ENCODE data around the gene PRDM16.

PRDM16 gene

DNA sequence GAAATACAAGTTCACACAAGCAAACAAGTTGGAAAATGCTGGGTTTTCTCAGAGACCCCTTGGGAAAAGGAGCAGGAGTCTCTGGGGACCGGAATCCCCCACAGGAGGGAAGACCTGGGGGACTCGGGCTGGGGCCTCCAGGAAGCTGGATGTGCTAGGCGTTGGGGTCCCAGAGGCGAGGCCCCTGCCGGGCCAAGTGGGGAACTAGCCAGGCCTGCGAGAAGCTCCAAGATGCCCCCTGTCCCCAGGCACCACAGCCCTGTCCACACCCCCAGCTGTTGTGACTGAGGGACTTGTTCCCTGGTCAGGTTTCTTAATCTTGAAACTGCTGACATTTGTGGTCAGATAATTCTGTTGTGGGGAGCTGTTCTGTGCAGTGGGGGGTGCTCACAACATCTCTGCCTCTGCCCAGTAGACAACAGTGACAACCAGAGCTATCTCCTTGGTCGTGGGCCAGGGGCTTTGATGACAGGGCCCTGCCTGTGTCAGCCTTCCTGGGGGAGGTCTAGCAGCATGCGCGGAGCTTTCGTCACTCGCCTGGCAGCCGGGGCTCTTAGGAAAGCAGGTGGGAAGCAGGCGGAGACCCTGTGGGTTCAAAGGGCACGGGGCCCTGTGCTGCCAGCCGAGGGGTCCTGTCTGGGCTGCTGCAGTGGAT lies 259.1 kb downstream of the PRDM16 start:
- Histone ChIP-seq H3K4me2 (peak overlapping the region; percentile 59), H3K27me3 (peaks cover 42% of the 10 kb centered on the region), H3K9ac (no peak overlapping the region), H4K20me1 (peaks cover 15% of the 10 kb centered on the region; the same call in 1 of the 2 replicates), H3K27ac (no peak overlapping the region), H3K9me3 (no peaks in the 10 kb centered on the region), H3K4me3 (no peak overlapping the region), H3K36me3 (no peaks in the 10 kb centered on the region), H3K4me1 (peaks cover 22% of the 10 kb centered on the region)
- TF ChIP-seq Cebpa-rat (IDR thresholded peaks at IDR 0.05): no peak

DNA sequence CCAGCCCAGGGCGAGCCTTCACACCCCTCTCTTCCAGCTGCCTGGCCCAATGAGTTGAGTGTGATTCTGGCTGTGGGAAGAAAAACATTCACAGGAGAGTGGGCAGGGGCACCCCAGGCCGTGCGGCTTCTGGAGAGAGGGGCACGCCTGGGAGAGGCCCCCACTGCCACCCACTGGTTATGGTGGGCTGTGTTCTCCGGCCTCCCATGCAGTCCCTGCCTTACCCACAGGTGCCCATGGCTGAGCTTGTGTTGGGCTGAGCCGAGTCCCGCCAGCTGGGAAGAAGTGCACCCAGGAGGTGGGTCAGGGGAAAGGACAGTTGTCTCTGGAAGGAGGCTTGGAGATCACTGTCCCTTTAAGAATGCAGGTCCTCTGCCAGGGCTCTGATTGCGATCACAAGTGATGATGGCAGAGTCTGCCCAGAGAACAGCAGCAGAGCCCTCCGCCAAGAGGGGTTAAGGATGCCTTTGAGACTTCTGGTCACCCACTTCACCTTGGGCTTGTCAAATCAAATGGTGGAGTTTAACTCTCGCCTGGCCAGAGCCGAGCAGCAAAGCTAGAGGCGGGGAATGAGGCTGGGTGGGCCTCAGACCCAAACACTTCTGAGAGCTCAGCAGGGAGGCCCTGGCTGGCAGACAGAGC lies 260.8 kb downstream of the PRDM16 start:
- no peak for TF ChIP-seq Cebpa-rat (IDR thresholded peaks at IDR 0.05)
- H3K4me1 ChIP-seq: peaks cover 22% of the 10 kb centered on the region
- H3K36me3 ChIP-seq: no peaks in the 10 kb centered on the region
- H3K4me3 ChIP-seq: no peak overlapping the region
- H4K20me1 ChIP-seq: no peaks in the 10 kb centered on the region; the same call in 1 of the 2 replicates
- H3K27me3 ChIP-seq: peaks cover 26% of the 10 kb centered on the region
- H3K9ac ChIP-seq: no peak overlapping the region
- H3K27ac ChIP-seq: no peak overlapping the region
- H3K4me2 ChIP-seq: no peak overlapping the region
- H3K9me3 ChIP-seq: no peaks in the 10 kb centered on the region

DNA sequence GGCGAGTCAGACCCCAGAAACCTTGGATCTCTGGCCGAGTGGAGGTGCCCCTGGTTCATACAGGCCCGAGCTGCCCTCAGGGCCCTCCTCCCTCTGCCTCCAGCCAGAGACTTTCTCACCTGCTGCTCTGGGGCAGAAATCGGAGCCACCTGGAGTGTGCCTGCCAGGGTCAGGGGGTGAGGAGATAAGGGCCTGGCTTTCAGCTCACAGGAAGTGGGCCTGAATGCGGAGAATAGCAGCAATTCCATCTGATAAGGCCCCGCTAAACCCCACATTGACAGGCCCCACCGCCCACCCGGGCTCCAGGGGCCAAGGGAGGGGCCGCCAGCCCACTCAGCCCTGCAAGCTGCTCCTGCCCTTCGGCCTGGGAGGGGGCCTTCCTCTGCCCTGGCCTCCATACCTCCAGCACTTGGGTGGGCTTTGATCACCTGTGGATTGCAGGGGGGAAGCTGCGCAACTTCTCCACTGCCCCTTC lies 261.8 kb downstream of the PRDM16 start:
- Histone ChIP-seq H3K4me1 (peaks cover 22% of the 10 kb centered on the region), H3K27ac (no peak overlapping the region), H3K9ac (no peak overlapping the region), H3K9me3 (no peaks in the 10 kb centered on the region), H3K27me3 (peaks cover 18% of the 10 kb centered on the region; the same call in 1 of the 2 replicates), H3K36me3 (no peaks in the 10 kb centered on the region), H3K4me2 (no peak overlapping the region), H3K4me3 (no peak overlapping the region), H4K20me1 (no peaks in the 10 kb centered on the region; the same call in 1 of the 2 replicates)
- no peak for TF ChIP-seq Cebpa-rat (IDR thresholded peaks at IDR 0.05)

GRCh38 chr1:3331564-3331963 lies 262.6 kb downstream of the PRDM16 start:
- TF ChIP-seq Cebpa-rat (IDR thresholded peaks at IDR 0.05): no peak

GRCh38 chr1:3332043-3332442 lies 263.0 kb downstream of the PRDM16 start:
- Histone ChIP-seq H3K4me2 (no peak overlapping the region), H3K9me3 (no peaks in the 10 kb centered on the region), H3K36me3 (no peaks in the 10 kb centered on the region), H4K20me1 (no peaks in the 10 kb centered on the region; the same call in 1 of the 2 replicates), H3K27me3 (peaks cover 18% of the 10 kb centered on the region; the same call in 1 of the 2 replicates), H3K27ac (no peak overlapping the region), H3K9ac (no peak overlapping the region), H3K4me3 (no peak overlapping the region), H3K4me1 (peaks cover 18% of the 10 kb centered on the region)
- TF ChIP-seq Cebpa-rat (IDR thresholded peaks at IDR 0.05): no peak

More at GRCh38 chr1:3331564-3331963, 262.6 kb downstream of the PRDM16 start:
- Histone ChIP-seq H3K27me3 (peaks cover 18% of the 10 kb centered on the region; the same call in 1 of the 2 replicates), H3K9ac (no peak overlapping the region), H3K27ac (no peak overlapping the region), H3K4me2 (no peak overlapping the region), H3K36me3 (no peaks in the 10 kb centered on the region), H3K9me3 (no peaks in the 10 kb centered on the region), H4K20me1 (no peaks in the 10 kb centered on the region; the same call in 1 of the 2 replicates), H3K4me1 (peaks cover 22% of the 10 kb centered on the region), H3K4me3 (no peak overlapping the region)

- no peak overlapping the region for H3K27ac ChIP-seq
- H3K36me3 ChIP-seq: no peaks in the 10 kb centered on the region
- no peak overlapping the region for H3K4me3 ChIP-seq
- peaks cover 17% of the 10 kb centered on the region; the same call in 1 of the 2 replicates for H3K27me3 ChIP-seq
- H4K20me1 ChIP-seq: no peaks in the 10 kb centered on the region; the same call in 1 of the 2 replicates
- H3K4me2 ChIP-seq: no peak overlapping the region
- H3K4me1 ChIP-seq: peaks cover 18% of the 10 kb centered on the region
- H3K9ac ChIP-seq: no peak overlapping the region
- no peaks in the 10 kb centered on the region for H3K9me3 ChIP-seq
- TF ChIP-seq Cebpa-rat (IDR thresholded peaks at IDR 0.05): no peak
These were observed 263.7 kb downstream of the PRDM16 start for GRCh38 chr1:3332662-3333061.

GRCh38 chr1:3333903-3334302 lies 264.9 kb downstream of the PRDM16 start:
- H3K9ac ChIP-seq: no peak overlapping the region
- H3K27ac ChIP-seq: no peak overlapping the region
- no peaks in the 10 kb centered on the region for H3K9me3 ChIP-seq
- H3K4me2 ChIP-seq: 0 out of 2 replicates have a peak overlapping the region, but pooled peaks have one; percentile 3
- H3K4me3 ChIP-seq: no peak overlapping the region
- peaks cover 19% of the 10 kb centered on the region for H3K4me1 ChIP-seq
- H3K27me3 ChIP-seq: 0 out of 2 replicates have a peak, but pooled peaks cover 9% of the 10 kb centered on the region
- no peak for TF ChIP-seq Cebpa-rat (IDR thresholded peaks at IDR 0.05)
- no peaks in the 10 kb centered on the region for H3K36me3 ChIP-seq
- H4K20me1 ChIP-seq: peaks cover 4% of the 10 kb centered on the region; the same call in 1 of the 2 replicates

GRCh38 chr1:3334366-3334765 lies 265.4 kb downstream of the PRDM16 start:
- H3K4me3 ChIP-seq: no peak overlapping the region
- H3K4me1 ChIP-seq: peaks cover 23% of the 10 kb centered on the region
- H3K27ac ChIP-seq: no peak overlapping the region
- H3K36me3 ChIP-seq: no peaks in the 10 kb centered on the region
- peaks cover 4% of the 10 kb centered on the region; the same call in 1 of the 2 replicates for H4K20me1 ChIP-seq
- no peak for TF ChIP-seq Cebpa-rat (IDR thresholded peaks at IDR 0.05)
- H3K27me3 ChIP-seq: 0 out of 2 replicates have a peak, but pooled peaks cover 9% of the 10 kb centered on the region
- H3K9me3 ChIP-seq: no peaks in the 10 kb centered on the region
- H3K4me2 ChIP-seq: 0 out of 2 replicates have a peak overlapping the region, but pooled peaks have one; percentile 3
- no peak overlapping the region for H3K9ac ChIP-seq

GRCh38 chr1:3335754-3336640 lies 267.0 kb downstream of the PRDM16 start:
- H3K4me3 ChIP-seq: no peak overlapping the region
- no peak overlapping the region for H3K4me2 ChIP-seq
- no peak overlapping the region for H3K9ac ChIP-seq
- TF ChIP-seq Cebpa-rat (IDR thresholded peaks at IDR 0.05): no peak
- no peak overlapping the region for H3K27ac ChIP-seq
- no peaks in the 10 kb centered on the region for H3K36me3 ChIP-seq
- H3K27me3 ChIP-seq: 0 out of 2 replicates have a peak, but pooled peaks cover 9% of the 10 kb centered on the region
- H3K9me3 ChIP-seq: peaks cover 2% of the 10 kb centered on the region; the same call in 1 of the 2 replicates
- H3K4me1 ChIP-seq: peaks cover 29% of the 10 kb centered on the region
- peaks cover 4% of the 10 kb centered on the region; the same call in 1 of the 2 replicates for H4K20me1 ChIP-seq

Data from BLaER1 (cell line).